Measurements from ENCODE around the gene MAN1C1. TPM values are rescaled to one million over a fixed set of nuclear protein-coding genes. Genes with fewer than 3 reads are reported as not detected.

Gene MAN1C1
- total RNA-seq, 1 experiment from 2014 or later = 16.8 TPM

GRCh38 chr1:25707280-25708016 is 90.9 kb downstream of the MAN1C1 start (continued):
- no peak for TF ChIP-seq CTCF (IDR thresholded peaks at IDR 0.05)
- TF ChIP-seq TEAD4 (CRISPR knock-in tag; IDR thresholded peaks at IDR 0.05) = no peak
- no peak for TF ChIP-seq MAX (CRISPR knock-in tag; IDR thresholded peaks at IDR 0.05)
- no peak for TF ChIP-seq ZSCAN18 (CRISPR knock-in tag; IDR thresholded peaks at IDR 0.05)
- TF ChIP-seq ZNF396 (CRISPR knock-in tag; IDR thresholded peaks at IDR 0.05; ENCODE audit: borderline replicate concordance) = no peak
- no peak for TF ChIP-seq HMGA2 (CRISPR knock-in tag; IDR thresholded peaks at IDR 0.05)
- TF ChIP-seq CREM (CRISPR knock-in tag; IDR thresholded peaks at IDR 0.05) = no peak
- no peak for TF ChIP-seq PRRX2 (CRISPR knock-in tag; IDR thresholded peaks at IDR 0.05)
- TF ChIP-seq MLX (CRISPR knock-in tag; IDR thresholded peaks at IDR 0.05) = no peak
- no peak for TF ChIP-seq GABPB1 (CRISPR knock-in tag; IDR thresholded peaks at IDR 0.05)

GRCh38 chr1:25710583-25711347 is 94.2 kb downstream of the MAN1C1 start:
- peak overlapping the region; percentile 35; the same call in 1 of the 2 replicates for H3K27ac Mint-ChIP-seq
- POLR2A ChIA-PET = no interaction called here
- TF ChIP-seq SMAD3 (CRISPR knock-in tag; IDR thresholded peaks at IDR 0.05; ENCODE audit: borderline replicate concordance) (no peak), USF2 (CRISPR knock-in tag; IDR thresholded peaks at IDR 0.05) (no peak), AR (CRISPR knock-in tag; IDR thresholded peaks at IDR 0.05) (no peak)
- H3K4me3 Mint-ChIP-seq = no peak overlapping the region
- DNase-seq (ENCODE audit: low spot score) (no peak), ATAC-seq (no peak)
- no peaks in the 10 kb centered on the region for H3K36me3 Mint-ChIP-seq
- peaks cover 4% of the 10 kb centered on the region for H3K9me3 Mint-ChIP-seq
- peaks cover 57% of the 10 kb centered on the region for H3K4me1 Mint-ChIP-seq
- CTCF ChIA-PET = interaction anchor here (1.4 to 1.5 kb wide), 2 partner anchors 14 to 88 kb away, joined by 3 to 4 read pairs; no protein-coding TSS in a partner anchor
- no peaks in the 10 kb centered on the region; the same call in 1 of the 2 replicates for H3K27me3 Mint-ChIP-seq (ENCODE audit: low read depth)

Measured in WTC11 (cell line).